Heart right ventricle (tissue), 16 donors: Measurements from ENCODE around the gene PLA2G4A. TPM values are rescaled to one million over a fixed set of nuclear protein-coding genes. Genes with fewer than 3 reads are reported as not detected.

Source experiments
- ATAC-seq, 8 donors: fragments of 200-7000 bp; cut with Tn5 transposase; one replicate each; pipeline ENCODE4 v1.9.1; 2020; ENCODE audit warnings: mild to moderate bottlenecking in 8 of 8, moderate library complexity in 8 of 8, moderate number of reproducible peaks in 1 of 8
- DNase-seq, 2 donors: peaks; one replicate each; pipeline ENCODE4 v3.0.0-alpha.2; 2020
- H3K27ac ChIP-seq, 10 donors: fragments of 200-600 bp; sonication (generic) in 2 of 10; one replicate each; pipeline versions ENCODE4 v1.5.0 to v1.8.0; 2020 to 2022; ENCODE audit warnings: mild to moderate bottlenecking in 3 of 10
- H3K27me3 ChIP-seq, 7 donors: fragments of 200-600 bp; one replicate each; pipeline ENCODE4 v1.8.0; 2021 to 2022; ENCODE audit warnings: mild to moderate bottlenecking in 2 of 7
- H3K36me3 ChIP-seq, 9 donors: fragments of 200-600 bp; sonication (generic) in 1 of 9; one replicate each; pipeline versions ENCODE4 v1.5.0 to v1.8.0; 2020 to 2022; ENCODE audit warnings: mild to moderate bottlenecking in 2 of 9
- H3K4me1 ChIP-seq, 9 donors: fragments of 200-600 bp; sonication (generic) in 1 of 9; one replicate each; pipeline versions ENCODE4 v1.5.0 to v1.8.0; 2020 to 2022; ENCODE audit warnings: mild to moderate bottlenecking in 4 of 9
- H3K4me3 ChIP-seq, 10 donors: fragments of 200-600 bp; sonication (generic) in 2 of 10; one replicate each; pipeline versions ENCODE4 v1.5.0 to v1.8.0; 2020 to 2022; ENCODE audit warnings: mild to moderate bottlenecking in 7 of 10, moderate library complexity in 2 of 10
- H3K9me3 ChIP-seq, 11 donors: fragments of 200-600 bp in 10 of 11; sonication (generic) in 2 of 11; one replicate each; pipeline versions ENCODE4 v1.5.0 to v1.8.0; 2013 to 2022; ENCODE audit warnings: mild to moderate bottlenecking in 2 of 11, control low read depth in 1 of 11, moderate library complexity in 1 of 11
- CTCF ChIP-seq, 9 donors: fragments of 200-600 bp; sonication (generic) in 2 of 9; IDR thresholded peaks; one replicate each; pipeline versions ENCODE4 v1.5.0 to v1.8.0; 2021 to 2022; ENCODE audit warnings: antibody characterized with exemption in 9 of 9, mild to moderate bottlenecking in 5 of 9, moderate library complexity in 1 of 9
- WGBS, 2 donors: extraction: QIAGEN DNeasy Blood & Tissue Kit; methylation state at CpG; one replicate each; pipeline ENCODE4 v1.1.7; 2013; ENCODE audit warnings: inconsistent platforms in 1 of 2; 5-methylcytosine and 5-hydroxymethylcytosine counted together
- intact Hi-C, 10 donors: fragments of 100-400 bp; cut with DNase I; formaldehyde crosslinking; loops; one replicate each; pipeline versions ENCODE4 v1.11.1 to v1.14.2; 2022
- polyA plus RNA-seq, 2 donors: library from polyadenylated mRNA; stranded (reverse); fragments of 200-250 nt; gene quantifications; one replicate each; pipeline ENCODE4 v1.2.3, GENCODE V29; 2013
- total RNA-seq, 10 donors: library from RNA; stranded (reverse); fragmentation: NEBNext Ultra II Directional in 3 of 10; extraction: Animal tissue kit (Norgen Biotek cat#: 25700) in 3 of 10; gene quantifications; one replicate each; pipeline versions ENCODE4 v1.2.1 to v1.2.4, GENCODE V29; 2021 to 2023
- donor health status: Arrhythmogenic right ventricular cardiomyopathy.
- donor health status: ischemic (EF 13 %, LVEDD 7.1; RV severe dilation, severe dysfunction).
- donor health status: healthy with polysubstance abuse.
- donor health status: DM: no; HTN: yes; CAD: no.
- donor health status: DM: no; HTN: no; CAD: no.
- donor health status: ischemic (EF 25% LVEDD 6.9; RV normal size, moderate dysfunction).
- donor health status: ischemic (EF 25% LVEDD 5.7; RV mildly dilated, moderate dysfunction).
- donor health status: healthy.
- donor health status: DM: yes; HTN: yes; CAD: no.
- donor health status: Ischemic cardiomyopathy.
- donor health status: ischemic (EF 35%, LVEDD 5.7; RV mildly dilated, moderate dysfunction).
- donor health status: nonischemic (EF 11% LVEDD 7.7; RV severe dilation, severe dysfunction).
- donor health status: DM: yes; HTN: yes; CAD: no.
- donor health status: PGD.
- donor health status: ischemic (EF 29% LVEDD 5.4; RV normal size, mild dysfunction).
- donor health status: nonischemic (EF 23%, LVEDD 6.1; RV moderate dilation, normal function).

The PLA2G4A gene
- total and polyA plus RNA-seq, 12 donors = 0.85 to 2.7 (median 1.9) TPM

- no peak overlapping the region for H3K27ac ChIP-seq
- H3K4me1 ChIP-seq = no peaks in the 10 kb centered on the region
- H3K9me3 ChIP-seq = peaks cover 0 to 28% (median 5%) of the 10 kb centered on the region in 11 donors
- no peaks in the 10 kb centered on the region for H3K36me3 ChIP-seq
- intact Hi-C loops = no loop called here
- 80 to 85% methylated on average over 4 of the region's 4 CpGs for WGBS, 2 donors
- H3K4me3 ChIP-seq = no peak overlapping the region
- H3K27me3 ChIP-seq = no peaks in the 10 kb centered on the region
- ATAC-seq (no peak), DNase-seq (no peak)
- TF ChIP-seq CTCF (IDR thresholded peaks at IDR 0.05) = no peak
Measured at GRCh38 chr1:187010571-187011309, 182.0 kb downstream of the PLA2G4A start.

- TF ChIP-seq CTCF (IDR thresholded peaks at IDR 0.05) = no peak
- ATAC-seq = no peak
- H3K27me3 ChIP-seq = no peaks in the 10 kb centered on the region
Measured at GRCh38 chr1:187013582-187014200, 184.9 kb downstream of the PLA2G4A start.

GRCh38 chr1:187018291-187018690 lies 189.5 kb downstream of the PLA2G4A start:
- no peak overlapping the region for H3K4me3 ChIP-seq
- no peaks in the 10 kb centered on the region for H3K36me3 ChIP-seq
- H3K27me3 ChIP-seq = no peaks in the 10 kb centered on the region
- no peak overlapping the region for H3K27ac ChIP-seq
- no peak for ATAC-seq
- peaks cover 0 to 10% (median 0%) of the 10 kb centered on the region in 11 donors for H3K9me3 ChIP-seq
- H3K4me1 ChIP-seq = no peaks in the 10 kb centered on the region
- no peak for TF ChIP-seq CTCF (IDR thresholded peaks at IDR 0.05)
- intact Hi-C loops = no loop called here
- no peak for DNase-seq

More at GRCh38 chr1:187013582-187014200, 184.9 kb downstream of the PLA2G4A start:
- Histone ChIP-seq H3K36me3 (no peaks in the 10 kb centered on the region), H3K4me1 (no peaks in the 10 kb centered on the region), H3K27ac (no peak overlapping the region), H3K4me3 (no peak overlapping the region), H3K9me3 (peaks cover 0 to 3% (median 0%) of the 10 kb centered on the region in 11 donors)
- 83% methylated on average over 5 of the region's 5 CpGs for WGBS, 2 donors
- intact Hi-C loops = no loop called here
- no peak for DNase-seq

GRCh38 chr1:187027253-187027652 lies 198.5 kb downstream of the PLA2G4A start:
- Histone ChIP-seq H3K9me3 (peaks cover 0 to 29% (median 21%) of the 10 kb centered on the region in 11 donors), H3K27me3 (no peaks in the 10 kb centered on the region), H3K36me3 (no peaks in the 10 kb centered on the region), H3K4me1 (no peaks in the 10 kb centered on the region), H3K27ac (no peak overlapping the region), H3K4me3 (no peak overlapping the region)
- no peak for ATAC-seq
- intact Hi-C loops = no loop called here
- WGBS, 2 donors = 87 to 90% methylated on average over 1 of the region's 1 CpG
- DNase-seq = no peak
- TF ChIP-seq CTCF (IDR thresholded peaks at IDR 0.05) = no peak
